PC-9 (cell line): ENCODE data around the gene OTOP2. TPM values are rescaled to one million over a fixed set of nuclear protein-coding genes. Genes with fewer than 3 reads are reported as not detected.
"Not testable (repeated sequence)": the region's sequence is repeated elsewhere in the genome, so short reads cannot be mapped to it uniquely, and the experiment has no call there.

Source experiments
- BruUV-seq: library from RNA; stranded (reverse); fragments of 400-500 nt; replicated peaks from 2 replicates; lab custom pipeline; 2021; lab: Mats Ljungman, UMichigan
- CTCF ChIA-PET: fragments of 300-600 bp; sonication (Branson Sonifier 250); formaldehyde crosslinking; loops from one replicate; lab custom pipeline; 2022; ENCODE audit warnings: antibody characterized with exemption; lab: Charles Lee
- POLR2A ChIA-PET: fragments of 300-600 bp; sonication (Branson Sonifier 250); formaldehyde crosslinking; loops from one replicate; lab custom pipeline; 2022; ENCODE audit warnings: antibody characterized with exemption; ENCODE audit not compliant: unreplicated experiment; lab: Charles Lee
- DNase-seq, 2 experiments: peaks; one replicate each; pipeline versions ENCODE4 v3.0.0 to v3.0.0-alpha.2; 2015 to 2022; ENCODE audit warnings: mixed read lengths in 1 of 2
- H2AFZ ChIP-seq: fragments of 200-600 bp; sonication (generic); 2 replicates; pipeline ENCODE4 v1.8.1; 2017; ENCODE audit warnings: antibody characterized with exemption
- H3F3A ChIP-seq: fragments of 200-600 bp; sonication (generic); 2 replicates; pipeline ENCODE4 v1.8.1; 2017; ENCODE audit warnings: antibody characterized with exemption, mild to moderate bottlenecking, low read depth; ENCODE audit not compliant: insufficient read depth
- H3K27ac ChIP-seq: fragments of 200-600 bp; sonication (generic); 2 replicates; pipeline ENCODE4 v1.6.1; 2016; ENCODE audit warnings: mixed run types
- H3K27me3 ChIP-seq: fragments of 200-600 bp; sonication (generic); 2 replicates; pipeline ENCODE4 v1.6.1; 2016; ENCODE audit warnings: low read depth, mixed run types; ENCODE audit not compliant: insufficient read depth
- H3K36me3 ChIP-seq: fragments of 200-600 bp; sonication (generic); 2 replicates; pipeline ENCODE4 v1.6.1; 2016; ENCODE audit warnings: low read depth, mixed run types
- H3K4me1 ChIP-seq: fragments of 200-600 bp; sonication (generic); replicated peaks from 2 replicates; pipeline ENCODE4 v1.6.1; 2016; ENCODE audit warnings: mixed run types; ENCODE audit not compliant: insufficient read depth
- H3K4me2 ChIP-seq: fragments of 200-600 bp; sonication (generic); 2 replicates; pipeline ENCODE4 v1.6.1; 2017; ENCODE audit warnings: mixed run types
- H3K4me3 ChIP-seq: fragments of 200-600 bp; sonication (generic); 2 replicates; pipeline ENCODE4 v1.6.1; 2016; ENCODE audit warnings: mixed run types
- H3K79me2 ChIP-seq: fragments of 200-600 bp; sonication (generic); 2 replicates; pipeline ENCODE4 v1.6.1; 2017; ENCODE audit warnings: low read depth, mixed run types
- H3K9me2 ChIP-seq: fragments of 200-600 bp; sonication (generic); 2 replicates; pipeline ENCODE4 v1.8.1; 2017; ENCODE audit warnings: mild to moderate bottlenecking; ENCODE audit not compliant: insufficient read depth
- H3K9me3 ChIP-seq: fragments of 200-600 bp; sonication (generic); 2 replicates; pipeline ENCODE4 v1.8.1; 2016; ENCODE audit warnings: low read depth; ENCODE audit not compliant: insufficient read depth
- H4K20me1 ChIP-seq: fragments of 200-600 bp; sonication (generic); 2 replicates; pipeline ENCODE4 v1.8.1; 2017; ENCODE audit not compliant: insufficient read depth
- CTCF ChIP-seq: fragments of 200-600 bp; sonication (generic); conservative IDR thresholded peaks from 2 replicates; pipeline ENCODE4 v1.6.1; 2017; ENCODE audit warnings: mixed run types, antibody characterized with exemption, mild to moderate bottlenecking, moderate library complexity
- EZH2 ChIP-seq: fragments of 200-600 bp; sonication (generic); IDR thresholded peaks from 2 replicates; pipeline ENCODE4 v1.8.0; 2017; ENCODE audit warnings: antibody characterized with exemption, low read depth
- intact Hi-C: fragments of 100-400 bp; cut with micrococcal nuclease; formaldehyde crosslinking; loops from one replicate; pipeline ENCODE4 v1.10.0; 2022; ENCODE audit not compliant: unreplicated experiment
- total RNA-seq: library from RNA; stranded (reverse); gene quantifications from 2 replicates; pipeline ENCODE4 v1.2.3, GENCODE V29; 2021

Gene OTOP2
- total RNA-seq, 1 experiment from 2014 or later, result not detected

GRCh38 chr17:74904687-74905409 lies 19.2 kb upstream of the OTOP2 start:
- Histone ChIP-seq H4K20me1 (no peaks in the 10 kb centered on the region), H3K9me2 (no peaks in the 10 kb centered on the region), H3K79me2 (no peaks in the 10 kb centered on the region), H3K9me3 (no peaks in the 10 kb centered on the region), H3K27ac (no peak overlapping the region), H3F3A (peaks cover 11% of the 10 kb centered on the region; the same call in 1 of the 2 replicates), H3K4me3 (no peak overlapping the region), H3K36me3 (no peaks in the 10 kb centered on the region), H3K4me1 (peaks cover 20% of the 10 kb centered on the region), H3K4me2 (no peak overlapping the region), H3K27me3 (0 out of 2 replicates have a peak, but pooled peaks cover 8% of the 10 kb centered on the region), H2AFZ (no peak overlapping the region)
- ChIA-PET POLR2A (no interaction called here), CTCF (no interaction called here)
- TF ChIP-seq EZH2 (no peak), CTCF (no peak)
- intact Hi-C loops, result no loop called here
- no peak for DNase-seq
- no TSS peak for BruUV-seq

DNA sequence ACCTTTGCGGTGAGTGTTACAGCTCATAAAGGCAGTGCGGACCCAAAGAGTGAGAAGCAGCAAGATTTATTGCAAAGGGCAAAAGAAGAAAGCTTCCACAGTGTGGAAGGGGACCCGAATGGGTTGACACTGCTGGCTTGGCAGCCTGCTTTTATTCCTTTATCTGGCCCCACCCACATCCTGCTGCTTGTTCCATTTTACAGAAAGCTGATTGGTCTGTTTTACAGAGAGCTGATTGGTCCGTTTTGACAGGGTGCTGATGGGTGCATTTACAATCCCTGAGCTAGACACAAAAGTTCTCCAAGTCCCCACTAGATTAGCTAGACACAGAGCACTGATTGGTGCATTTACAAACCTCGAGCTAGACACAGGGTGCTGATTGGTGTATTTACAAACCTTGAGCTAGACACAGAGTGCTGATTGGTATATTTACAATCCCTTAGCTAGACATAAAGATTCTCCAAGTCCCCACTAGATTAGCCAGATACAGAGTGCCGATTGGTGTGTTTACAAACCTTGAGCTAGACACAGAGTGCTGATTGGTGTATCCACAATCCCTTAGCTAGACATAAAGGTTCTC lies 17.8 kb upstream of the OTOP2 start:
- H3K4me2 ChIP-seq, POLR2A ChIA-PET, H3K9me2 ChIP-seq, H4K20me1 ChIP-seq, BruUV-seq, H3K27me3 ChIP-seq, H2AFZ ChIP-seq, H3K27ac ChIP-seq, DNase-seq, H3K36me3 ChIP-seq, H3K4me3 ChIP-seq, H3K9me3 ChIP-seq, intact Hi-C loops, H3K79me2 ChIP-seq: not testable (repeated sequence)
- H3F3A ChIP-seq, result peaks cover 11% of the 10 kb centered on the region; the same call in 1 of the 2 replicates
- peaks cover 20% of the 10 kb centered on the region for H3K4me1 ChIP-seq
- CTCF ChIA-PET, result interaction anchor here (0.7 kb wide), 1 partner anchor 18 kb away, joined by 3 read pairs; no protein-coding TSS in a partner anchor

DNA sequence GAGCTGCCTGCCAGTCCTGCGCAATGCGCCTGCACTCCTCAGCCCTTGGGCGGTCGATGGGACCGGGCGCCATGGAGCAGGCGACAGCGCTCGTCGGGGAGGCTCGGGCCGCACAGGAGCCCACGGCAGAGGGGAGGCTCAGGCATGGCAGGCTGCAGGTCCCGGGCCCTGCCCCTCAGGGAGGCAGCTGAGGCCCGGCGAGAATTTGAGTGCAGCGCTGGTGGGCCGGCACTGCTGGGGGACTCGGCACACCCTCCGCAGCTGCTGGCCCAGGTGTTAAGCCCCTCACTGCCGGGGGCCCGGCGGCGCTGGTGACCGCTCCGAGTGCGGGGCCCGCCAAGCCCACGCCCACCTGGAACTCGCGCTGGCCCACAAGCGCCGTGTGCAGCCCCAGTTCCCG lies 17.1 kb upstream of the OTOP2 start:
- CTCF ChIA-PET, result no interaction called here
- no TSS peak for BruUV-seq
- intact Hi-C loops, result no loop called here
- Histone ChIP-seq H3F3A (peaks cover 11% of the 10 kb centered on the region; the same call in 1 of the 2 replicates), H3K27ac (no peak overlapping the region), H3K36me3 (no peaks in the 10 kb centered on the region), H3K4me3 (no peak overlapping the region), H3K4me2 (no peak overlapping the region), H3K27me3 (no peaks in the 10 kb centered on the region), H3K4me1 (peaks cover 20% of the 10 kb centered on the region), H3K79me2 (no peaks in the 10 kb centered on the region), H4K20me1 (no peaks in the 10 kb centered on the region), H2AFZ (no peak overlapping the region), H3K9me3 (no peaks in the 10 kb centered on the region), H3K9me2 (no peaks in the 10 kb centered on the region)
- DNase-seq, result no peak
- POLR2A ChIA-PET, result no interaction called here
- no peak for TF ChIP-seq EZH2
- no peak for TF ChIP-seq CTCF

DNA sequence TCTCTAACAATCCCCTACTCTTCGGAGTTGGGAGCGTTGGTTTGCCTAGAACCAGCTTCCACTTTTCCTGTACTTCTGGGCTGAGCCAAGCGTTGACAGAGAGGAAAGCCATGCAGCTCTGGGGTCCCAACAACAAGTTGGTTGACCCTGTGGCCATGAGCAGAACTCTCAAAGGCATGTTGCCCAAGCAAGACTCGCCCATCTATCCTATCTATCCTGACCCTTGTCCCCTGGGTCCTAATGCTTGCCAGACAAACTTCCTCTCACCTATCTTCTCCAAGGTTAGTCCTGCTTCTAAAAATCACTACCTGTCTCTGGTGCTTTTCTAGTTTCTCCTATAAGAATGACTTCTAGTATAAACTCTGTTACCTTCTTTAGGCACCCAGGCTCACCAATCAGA lies 15.0 kb upstream of the OTOP2 start:
- DNase-seq, H3K27me3 ChIP-seq, H3K36me3 ChIP-seq, H3K79me2 ChIP-seq, H2AFZ ChIP-seq, BruUV-seq, H3K9me3 ChIP-seq, POLR2A ChIA-PET, H4K20me1 ChIP-seq, H3K4me2 ChIP-seq, intact Hi-C loops, H3K4me3 ChIP-seq, H3K9me2 ChIP-seq, CTCF ChIA-PET, H3K27ac ChIP-seq: not testable (repeated sequence)
- Histone ChIP-seq H3K4me1 (peaks cover 20% of the 10 kb centered on the region), H3F3A (peaks cover 11% of the 10 kb centered on the region; the same call in 1 of the 2 replicates)

DNA sequence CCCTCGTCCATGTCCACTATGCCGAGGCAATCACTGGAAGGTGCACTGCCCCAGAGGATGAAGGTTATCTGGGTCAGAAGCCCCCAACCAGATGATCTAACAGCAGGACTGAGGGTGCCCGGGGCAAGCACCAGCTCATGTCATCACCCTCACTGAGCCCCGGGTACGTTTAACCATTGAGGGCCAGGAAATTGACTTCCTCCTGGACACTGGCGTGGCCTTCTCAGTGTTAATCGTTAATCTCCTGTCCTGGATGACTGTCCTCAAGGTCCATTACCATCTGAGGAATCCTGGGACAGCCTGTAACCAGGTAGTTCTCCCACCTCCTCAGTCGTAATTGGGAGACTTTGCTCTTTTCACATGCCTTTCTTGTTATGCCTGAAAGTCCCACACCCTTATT lies 12.7 kb upstream of the OTOP2 start:
- H3K27ac ChIP-seq, CTCF ChIA-PET, H3K27me3 ChIP-seq, H3K4me3 ChIP-seq, BruUV-seq, H3K79me2 ChIP-seq, H3K9me3 ChIP-seq, H2AFZ ChIP-seq, H4K20me1 ChIP-seq, H3K36me3 ChIP-seq, intact Hi-C loops, DNase-seq, POLR2A ChIA-PET, H3K9me2 ChIP-seq, H3K4me2 ChIP-seq: not testable (repeated sequence)
- H3K4me1 ChIP-seq, result peaks cover 20% of the 10 kb centered on the region
- H3F3A ChIP-seq, result peaks cover 11% of the 10 kb centered on the region; the same call in 1 of the 2 replicates
